PFSK-1 (cell line): ENCODE data around the gene PLA2G4E.

Source experiments
- POLR2AphosphoS5 ChIP-seq: IDR thresholded peaks from 2 replicates; pipeline ENCODE4 v1.6.1; 2012; ENCODE audit warnings: low read depth, mild to moderate bottlenecking, control low read depth, low read length, moderate library complexity
- SIN3A ChIP-seq: IDR thresholded peaks from 2 replicates; pipeline ENCODE4 v1.6.1; 2012; ENCODE audit warnings: mild to moderate bottlenecking, low read length, moderate library complexity, borderline replicate concordance; ENCODE audit not compliant: insufficient read depth
- TAF1 ChIP-seq: IDR thresholded peaks from 2 replicates; pipeline ENCODE4 v1.6.1; 2012; ENCODE audit warnings: low read length, control low read depth, borderline replicate concordance; ENCODE audit not compliant: insufficient read depth
- TF ChIP-seq, protein P1 (sequence below), 2 experiments: IDR thresholded peaks; 2 replicates each; pipeline versions ENCODE4 v1.6.1 to v1.8.0; 2011 to 2012; ENCODE audit warnings: low read depth in 2 of 2, low read length in 2 of 2, control low read depth in 1 of 2, inconsistent platforms in 1 of 2, mild to moderate bottlenecking in 1 of 2, moderate library complexity in 1 of 2; ENCODE audit not compliant: insufficient read depth in 1 of 2

GRCh38 chr15:41995476-41995855 lies 25.4 kb downstream of the PLA2G4E start:
- TF ChIP-seq TAF1 (no peak), SIN3A (no peak), POLR2AphosphoS5 (no peak)
- TF ChIP-seq, protein P1, sequence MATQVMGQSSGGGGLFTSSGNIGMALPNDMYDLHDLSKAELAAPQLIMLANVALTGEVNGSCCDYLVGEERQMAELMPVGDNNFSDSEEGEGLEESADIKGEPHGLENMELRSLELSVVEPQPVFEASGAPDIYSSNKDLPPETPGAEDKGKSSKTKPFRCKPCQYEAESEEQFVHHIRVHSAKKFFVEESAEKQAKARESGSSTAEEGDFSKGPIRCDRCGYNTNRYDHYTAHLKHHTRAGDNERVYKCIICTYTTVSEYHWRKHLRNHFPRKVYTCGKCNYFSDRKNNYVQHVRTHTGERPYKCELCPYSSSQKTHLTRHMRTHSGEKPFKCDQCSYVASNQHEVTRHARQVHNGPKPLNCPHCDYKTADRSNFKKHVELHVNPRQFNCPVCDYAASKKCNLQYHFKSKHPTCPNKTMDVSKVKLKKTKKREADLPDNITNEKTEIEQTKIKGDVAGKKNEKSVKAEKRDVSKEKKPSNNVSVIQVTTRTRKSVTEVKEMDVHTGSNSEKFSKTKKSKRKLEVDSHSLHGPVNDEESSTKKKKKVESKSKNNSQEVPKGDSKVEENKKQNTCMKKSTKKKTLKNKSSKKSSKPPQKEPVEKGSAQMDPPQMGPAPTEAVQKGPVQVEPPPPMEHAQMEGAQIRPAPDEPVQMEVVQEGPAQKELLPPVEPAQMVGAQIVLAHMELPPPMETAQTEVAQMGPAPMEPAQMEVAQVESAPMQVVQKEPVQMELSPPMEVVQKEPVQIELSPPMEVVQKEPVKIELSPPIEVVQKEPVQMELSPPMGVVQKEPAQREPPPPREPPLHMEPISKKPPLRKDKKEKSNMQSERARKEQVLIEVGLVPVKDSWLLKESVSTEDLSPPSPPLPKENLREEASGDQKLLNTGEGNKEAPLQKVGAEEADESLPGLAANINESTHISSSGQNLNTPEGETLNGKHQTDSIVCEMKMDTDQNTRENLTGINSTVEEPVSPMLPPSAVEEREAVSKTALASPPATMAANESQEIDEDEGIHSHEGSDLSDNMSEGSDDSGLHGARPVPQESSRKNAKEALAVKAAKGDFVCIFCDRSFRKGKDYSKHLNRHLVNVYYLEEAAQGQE (IDR thresholded peaks at IDR 0.05; ENCODE audit: insufficient read depth in 1 of 2, low read depth in 2 of 2, low read length in 2 of 2) = no peak
